IMR-90 (cell line): ENCODE results near the gene ROBO3. TPM values are rescaled to one million over a fixed set of nuclear protein-coding genes. Genes with fewer than 3 reads are reported as not detected.

Source experiments
- ATAC-seq: fragments of 200-7000 bp; cut with Tn5 transposase; 2 replicates; pipeline ENCODE4 v1.9.1; 2020; ENCODE audit warnings: low read depth, mild to moderate bottlenecking, moderate library complexity
- BruUV-seq: library from RNA; stranded (reverse); fragments of 400-500 nt; replicated peaks from 2 replicates; lab custom pipeline; 2021; lab: Mats Ljungman, UMichigan
- CTCF ChIA-PET: fragments of 300-600 bp; formaldehyde crosslinking; extraction: SDS; loops from one replicate; lab custom pipeline; 2021; ENCODE audit warnings: antibody characterized with exemption; lab: Yijun Ruan, JAX
- POLR2A ChIA-PET: fragments of 300-600 bp; sonication (Branson Sonifier 250); formaldehyde crosslinking; loops from one replicate; lab custom pipeline; 2022; ENCODE audit warnings: antibody characterized with exemption; ENCODE audit not compliant: unreplicated experiment; lab: Charles Lee
- DNase-seq: peaks from one replicate; pipeline ENCODE4 v3.0.0; 2013
- H2AFZ ChIP-seq: replicated peaks from 2 replicates; pipeline ENCODE3; 2013; ENCODE audit warnings: low read length, mild to moderate bottlenecking; ENCODE audit not compliant: poor library complexity
- H2AK5ac ChIP-seq: 2 replicates; pipeline ENCODE4 v1.6.1; 2013; ENCODE audit warnings: low read depth, low read length, inconsistent platforms
- H2AK9ac ChIP-seq: replicated peaks from 2 replicates; pipeline ENCODE3; 2013; ENCODE audit warnings: mild to moderate bottlenecking, low read depth, low read length, moderate library complexity; ENCODE audit not compliant: poor library complexity
- H2BK120ac ChIP-seq: 2 replicates; pipeline ENCODE4 v1.6.1; 2013; ENCODE audit warnings: low read depth, low read length, inconsistent platforms
- H2BK15ac ChIP-seq: 3 replicates; pipeline ENCODE4 v1.6.1; 2013; ENCODE audit warnings: low read depth, low read length, inconsistent platforms
- H2BK20ac ChIP-seq: 2 replicates; pipeline ENCODE4 v1.6.1; 2013; ENCODE audit warnings: low read depth, mild to moderate bottlenecking, inconsistent platforms, low read length, moderate library complexity
- H2BK5ac ChIP-seq: 2 replicates; pipeline ENCODE4 v1.6.1; 2013; ENCODE audit warnings: mild to moderate bottlenecking, low read depth, low read length, inconsistent platforms; ENCODE audit not compliant: poor library complexity, severe bottlenecking
- H3K14ac ChIP-seq: replicated peaks from 2 replicates; pipeline ENCODE4 v1.6.1; 2013; ENCODE audit warnings: low read depth, low read length, inconsistent platforms
- H3K18ac ChIP-seq: 2 replicates; pipeline ENCODE4 v1.6.1; 2013; ENCODE audit warnings: low read depth, low read length, control low read depth
- H3K23ac ChIP-seq: 2 replicates; pipeline ENCODE4 v1.6.1; 2013; ENCODE audit warnings: low read depth, low read length, inconsistent platforms
- H3K27ac ChIP-seq: 2 replicates; pipeline ENCODE4 v1.5.1; 2013; ENCODE audit warnings: mild to moderate bottlenecking, control low read depth, low read length; ENCODE audit not compliant: insufficient read depth
- H3K27me3 ChIP-seq: 2 replicates; pipeline ENCODE4 v1.6.1; 2013; ENCODE audit warnings: low read length; ENCODE audit not compliant: control insufficient read depth, insufficient read depth
- H3K36me3 ChIP-seq: 2 replicates; pipeline ENCODE4 v1.6.1; 2013; ENCODE audit warnings: low read length, mixed read lengths; ENCODE audit not compliant: control insufficient read depth, insufficient read depth
- H3K4ac ChIP-seq: 2 replicates; pipeline ENCODE4 v1.6.1; 2013; ENCODE audit warnings: low read depth, low read length, inconsistent platforms
- H3K4me1 ChIP-seq: 2 replicates; pipeline ENCODE4 v1.6.1; 2013; ENCODE audit warnings: low read length, mixed read lengths; ENCODE audit not compliant: control insufficient read depth, insufficient read depth
- H3K4me2 ChIP-seq: 2 replicates; pipeline ENCODE4 v1.6.1; 2013; ENCODE audit warnings: low read depth, mild to moderate bottlenecking, control low read depth, low read length, moderate library complexity
- H3K4me3 ChIP-seq: 2 replicates; pipeline ENCODE4 v1.5.1; 2013; ENCODE audit warnings: low read depth, mild to moderate bottlenecking, control low read depth, low read length, moderate library complexity; ENCODE audit not compliant: insufficient read depth
- H3K56ac ChIP-seq: 2 replicates; pipeline ENCODE4 v1.6.1; 2013; ENCODE audit warnings: low read length, inconsistent platforms; ENCODE audit not compliant: insufficient read depth; ENCODE audit errors: extremely low read depth
- H3K79me1 ChIP-seq, 2 experiments: 2 replicates each; pipeline ENCODE4 v1.6.1; 2013; ENCODE audit warnings: low read length in 2 of 2, inconsistent platforms in 1 of 2, low read depth in 1 of 2
- H3K9ac ChIP-seq: 2 replicates; pipeline ENCODE4 v1.6.1; 2013; ENCODE audit warnings: low read depth, low read length, control low read depth
- H3K9me1 ChIP-seq: 2 replicates; pipeline ENCODE4 v1.6.1; 2013; ENCODE audit warnings: low read length, inconsistent platforms; ENCODE audit not compliant: insufficient read depth
- H3K9me3 ChIP-seq: 2 replicates; pipeline ENCODE4 v1.6.1; 2013; ENCODE audit warnings: low read length; ENCODE audit not compliant: control insufficient read depth, insufficient read depth
- H4K20me1 ChIP-seq: 2 replicates; pipeline ENCODE4 v1.6.1; 2013; ENCODE audit warnings: low read length, inconsistent platforms; ENCODE audit not compliant: insufficient read depth
- H4K5ac ChIP-seq: 2 replicates; pipeline ENCODE4 v1.6.1; 2013; ENCODE audit warnings: mild to moderate bottlenecking, low read depth, low read length, control low read depth
- H4K8ac ChIP-seq, 2 experiments: 2 replicates each; pipeline ENCODE4 v1.6.1; 2013; ENCODE audit warnings: low read depth in 2 of 2, low read length in 2 of 2, control low read depth in 1 of 2, inconsistent platforms in 1 of 2
- H4K91ac ChIP-seq: 2 replicates; pipeline ENCODE4 v1.6.1; 2013; ENCODE audit warnings: low read depth, low read length, inconsistent platforms; ENCODE audit not compliant: insufficient read depth
- CEBPB ChIP-seq: IDR thresholded peaks from 2 replicates; pipeline ENCODE4 v1.6.1; 2012; ENCODE audit warnings: low read depth, low read length, improper control_type of control experiment
- CTCF ChIP-seq: conservative IDR thresholded peaks from 2 replicates; pipeline ENCODE4 v1.5.1; 2012; ENCODE audit warnings: mild to moderate bottlenecking, low read depth, low read length, improper control_type of control experiment
- ELK1 ChIP-seq: fragments of 150-350 bp; IDR thresholded peaks from 2 replicates; pipeline ENCODE4 v1.6.1; 2016; ENCODE audit warnings: low read depth, mild to moderate bottlenecking, low read length, moderate library complexity, borderline replicate concordance
- MAZ ChIP-seq: IDR thresholded peaks from 2 replicates; pipeline ENCODE4 v1.6.1; 2012; ENCODE audit warnings: low read depth, mild to moderate bottlenecking, low read length, improper control_type of control experiment, moderate library complexity, borderline replicate concordance
- NFE2L2 ChIP-seq: fragments of 150-350 bp; IDR thresholded peaks from 2 replicates; pipeline ENCODE4 v1.6.1; 2016; ENCODE audit warnings: low read depth, mild to moderate bottlenecking, low read length
- USF2 ChIP-seq: fragments of 150-350 bp; IDR thresholded peaks from 2 replicates; pipeline ENCODE4 v1.6.1; 2017; ENCODE audit warnings: mild to moderate bottlenecking, antibody characterized with exemption, low read length, low read depth
- WGBS, 2 experiments: methylation state at CpG; one replicate each; pipeline versions ENCODE4 v1.1.5 to v1.1.7; 2013; ENCODE audit warnings: missing lambda C conversion rate in 2 of 2; ENCODE audit not compliant: insufficient read length in 1 of 2; ENCODE audit errors: extremely low coverage in 2 of 2; 5-methylcytosine and 5-hydroxymethylcytosine counted together
- dilution Hi-C: fragments of 300-500 bp; cut with HindIII; formaldehyde crosslinking; loops from one replicate; pipeline ENCODE4 v1.14.3; 2018; ENCODE audit warnings: low sequenced_read_pairs; ENCODE audit not compliant: unreplicated experiment
- in situ Hi-C: fragments of 300-500 bp; cut with MboI; formaldehyde crosslinking; loops from 3 replicates; pipeline ENCODE4 v1.14.3; 2019; ENCODE audit warnings: low sequenced_read_pairs, inconsistent platforms, mixed read lengths
- intact Hi-C: fragments of 100-400 bp; cut with micrococcal nuclease; formaldehyde crosslinking; loops from 2 replicates; pipeline ENCODE4 v1.10.0; 2022
- polyA plus RNA-seq, 3 experiments: library from polyadenylated mRNA; depleted of rRNA; stranded (reverse); fragments of >200 nt; gene quantifications; 2 replicates each; pipeline ENCODE4 v1.2.3, GENCODE V29; 2012; ENCODE audit warnings: low replicate concordance in 1 of 3
- total RNA-seq: library from RNA; depleted of rRNA; stranded (reverse); fragments of >200 nt; gene quantifications from 2 replicates; pipeline ENCODE4 v1.2.3, GENCODE V29; 2012

Gene ROBO3
- total and polyA plus RNA-seq, 2 of the 4 experiments (the other 2 are of a cell fraction), result 12.0 to 54.1 TPM

GRCh38 chr11:124899383-124900145, 34.3 kb downstream of the ROBO3 start:
- Histone ChIP-seq H3K36me3 (no peaks in the 10 kb centered on the region), H4K20me1 (no peaks in the 10 kb centered on the region), H3K4ac (peak overlapping the region; percentile 99), H3K27me3 (no peaks in the 10 kb centered on the region), H3K4me1 (peaks cover 39% of the 10 kb centered on the region), H4K91ac (peak overlapping the region; percentile 96), H3K9me1 (peaks cover 42% of the 10 kb centered on the region), H3K4me3 (no peak overlapping the region), H3K56ac (peak overlapping the region; percentile 97; the same call in 1 of the 2 replicates), H2BK120ac (peak overlapping the region; percentile 98), H2BK20ac (peak overlapping the region; percentile 98), H2AK9ac (peak overlapping the region; percentile 91), H2AK5ac (peak overlapping the region; percentile 100), H3K79me1 (peaks cover 7 to 31% of the 10 kb centered on the region in 2 experiments; a peak in 3 of 4 replicates), H3K23ac (peak overlapping the region; percentile 89), H3K27ac (peak overlapping the region; percentile 91), H2AFZ (peak overlapping the region; percentile 67), H3K18ac (peak overlapping the region; percentile 75), H3K4me2 (no peak overlapping the region), H3K14ac (peak overlapping the region; percentile 96), H4K5ac (peak overlapping the region; percentile 69), H4K8ac (peak overlapping the region; percentile 86 to 97), H3K9me3 (no peaks in the 10 kb centered on the region), H2BK15ac (peak overlapping the region; percentile 100), H3K9ac (no peak overlapping the region), H2BK5ac (peak overlapping the region; percentile 97)
- dilution Hi-C loops (no loop called here), intact Hi-C loops (loop anchor here (2.0 kb wide), 1 partner anchor 53 kb away; no protein-coding TSS in a partner anchor), in situ Hi-C loops (no loop called here)
- WGBS, 2 experiments, result 71% methylated on average over 1 of the region's 6 CpGs; no CpG with 5 or more reads in 1 of the 2 experiments
- ATAC-seq (no peak), DNase-seq (no peak)
- BruUV-seq, result no TSS peak
- TF ChIP-seq CEBPB (0 out of 2 replicates have a peak, but pooled peaks have one; percentile 7), USF2 (no peak), NFE2L2 (no peak), MAZ (no peak), CTCF (0 out of 2 replicates have a peak, but pooled peaks have one; percentile 21), ELK1 (no peak)
- CTCF ChIA-PET, result interaction anchor here (1.3 to 1.8 kb wide), 2 partner anchors 11 to 23 kb away, joined by 4 to 7 read pairs; no protein-coding TSS in a partner anchor
- POLR2A ChIA-PET, result no interaction called here
